Measurements from ENCODE around the gene RALB.

RALB gene

GRCh38 chr2:120255986-120256650, 3.5 kb downstream of the RALB start:
- H3K27ac ChIP-seq (ENCODE audit: extremely low read depth, low read depth, low read length) = no peak overlapping the region
- peaks cover 4% of the 10 kb centered on the region; the same call in 1 of the 2 replicates for H3K4me1 ChIP-seq (ENCODE audit: control insufficient read depth, insufficient read depth, low read length)
- ChIA-PET POLR2A (no interaction called here), CTCF (interaction anchor here (1.3 kb wide), 1 partner anchor 27 kb away, joined by 4 read pairs; no protein-coding TSS in a partner anchor)
- H3K9me3 ChIP-seq (ENCODE audit: control insufficient read depth, insufficient read depth, low read depth, low read length) = no peaks in the 10 kb centered on the region
- TF ChIP-seq PRDM10 (tag by site-specific recombination; IDR thresholded peaks at IDR 0.05) = no peak
- peak; percentile 52 for TF ChIP-seq ZIC2 (tag by site-specific recombination; IDR thresholded peaks at IDR 0.05)
- TF ChIP-seq ZNF621 (tag by site-specific recombination; IDR thresholded peaks at IDR 0.05) = no peak
- TF ChIP-seq MZF1 (tag by site-specific recombination; IDR thresholded peaks at IDR 0.05; ENCODE audit: borderline replicate concordance) = peak; percentile 67; the same call in 1 of the 2 replicates
- peak; percentile 61 for TF ChIP-seq GLIS1 (tag by site-specific recombination; IDR thresholded peaks at IDR 0.05)
- H3K4me3 ChIP-seq (ENCODE audit: low read depth, low read length) = no peak overlapping the region
- no peaks in the 10 kb centered on the region for H3K36me3 ChIP-seq (ENCODE audit: control insufficient read depth in 2 of 2, insufficient read depth in 1 of 2, low read length in 2 of 2)

GRCh38 chr2:120256651-120257000, 4.0 kb downstream of the RALB start:
- H3K27ac ChIP-seq (ENCODE audit: extremely low read depth, low read depth, low read length) = no peak overlapping the region
- ChIA-PET POLR2A (no interaction called here), CTCF (interaction anchor here (0.7 to 1.5 kb wide), 3 partner anchors 26 to 56 kb away, joined by 3 to 9 read pairs (median 4); no protein-coding TSS in a partner anchor)
- no peak for TF ChIP-seq ELK4 (IDR thresholded peaks at IDR 0.05; ENCODE audit: borderline replicate concordance, low read depth, low read length)
- TF ChIP-seq ZBTB6 (tag by site-specific recombination; IDR thresholded peaks at IDR 0.05) = no peak
- no peak for TF ChIP-seq ZBTB21 (tag by site-specific recombination; IDR thresholded peaks at IDR 0.05)
- no peak for TF ChIP-seq KLF1 (tag by site-specific recombination; IDR thresholded peaks at IDR 0.05)
- no peak for TF ChIP-seq ZNF664 (tag by site-specific recombination; IDR thresholded peaks at IDR 0.05)
- no peak for TF ChIP-seq ZNF624 (tag by site-specific recombination; IDR thresholded peaks at IDR 0.05)
- no peak overlapping the region for H3K4me3 ChIP-seq (ENCODE audit: low read depth, low read length)
- H3K4me1 ChIP-seq (ENCODE audit: control insufficient read depth, insufficient read depth, low read length) = peaks cover 4% of the 10 kb centered on the region; the same call in 1 of the 2 replicates
- H3K36me3 ChIP-seq (ENCODE audit: control insufficient read depth in 2 of 2, insufficient read depth in 1 of 2, low read length in 2 of 2) = no peaks in the 10 kb centered on the region
- no peaks in the 10 kb centered on the region for H3K9me3 ChIP-seq (ENCODE audit: control insufficient read depth, insufficient read depth, low read depth, low read length)

GRCh38 chr2:120257522-120257921, 4.9 kb downstream of the RALB start:
- H3K9me3 ChIP-seq (ENCODE audit: control insufficient read depth, insufficient read depth, low read depth, low read length) = no peaks in the 10 kb centered on the region
- H3K36me3 ChIP-seq (ENCODE audit: control insufficient read depth in 2 of 2, insufficient read depth in 1 of 2, low read length in 2 of 2) = no peaks in the 10 kb centered on the region
- TF ChIP-seq GFI1B (tag by site-specific recombination; IDR thresholded peaks at IDR 0.05) (no peak), HOXC10 (CRISPR knock-in tag; IDR thresholded peaks at IDR 0.05) (no peak), ZNF214 (tag by site-specific recombination; IDR thresholded peaks at IDR 0.05; ENCODE audit: borderline replicate concordance) (no peak), ZNF518A (tag by site-specific recombination; conservative IDR thresholded peaks at IDR 0.05; ENCODE audit: low read depth) (no peak), ZBTB26 (tag by site-specific recombination; optimal IDR thresholded peaks at IDR 0.05) (no peak), ZNF169 (tag by site-specific recombination; IDR thresholded peaks at IDR 0.05) (no peak), ZNF202 (tag by site-specific recombination; IDR thresholded peaks at IDR 0.05; ENCODE audit: borderline replicate concordance) (no peak)
- no peak overlapping the region for H3K4me3 ChIP-seq (ENCODE audit: low read depth, low read length)
- ChIA-PET CTCF (interaction anchor here (0.7 to 1.5 kb wide), 4 partner anchors 25 to 55 kb away, joined by 3 to 9 read pairs (median 4); no protein-coding TSS in a partner anchor), POLR2A (no interaction called here)
- no peak overlapping the region for H3K27ac ChIP-seq (ENCODE audit: extremely low read depth, low read depth, low read length)
- H3K4me1 ChIP-seq (ENCODE audit: control insufficient read depth, insufficient read depth, low read length) = peaks cover 4% of the 10 kb centered on the region; the same call in 1 of the 2 replicates

Measured in HEK293 (cell line).